Measurements from ENCODE around the gene SNN.

The SNN gene

GRCh38 chr16:11679941-11680911, 12.0 kb downstream of the SNN start:
- no peak for DNase-seq (ENCODE audit: low read depth in 3 of 3)

- DNase-seq (ENCODE audit: low read depth in 3 of 3), result no peak
These were observed 13.3 kb downstream of the SNN start for GRCh38 chr16:11681556-11681955.

GRCh38 chr16:11681976-11682654, 13.9 kb downstream of the SNN start:
- DNase-seq (ENCODE audit: low read depth in 3 of 3), result no peak

- DNase-seq (ENCODE audit: low read depth in 3 of 3), result no peak
These were observed 14.4 kb downstream of the SNN start for GRCh38 chr16:11682655-11683096.

- no peak for DNase-seq (ENCODE audit: low read depth in 3 of 3)
These were observed 14.9 kb downstream of the SNN start for GRCh38 chr16:11683145-11683544.

GRCh38 chr16:11684231-11685025, 16.2 kb downstream of the SNN start:
- DNase-seq (ENCODE audit: low read depth in 3 of 3), result no peak

GRCh38 chr16:11685844-11686618, 17.8 kb downstream of the SNN start:
- DNase-seq (ENCODE audit: low read depth in 3 of 3), result no peak

- no peak for DNase-seq (ENCODE audit: low read depth in 3 of 3)
These were observed 18.6 kb downstream of the SNN start for GRCh38 chr16:11686713-11687380.

- DNase-seq (ENCODE audit: low read depth in 3 of 3), result no peak
These were observed 19.6 kb downstream of the SNN start for GRCh38 chr16:11687601-11688519.

GRCh38 chr16:11688520-11688886, 20.2 kb downstream of the SNN start:
- no peak for DNase-seq (ENCODE audit: low read depth in 3 of 3)

- DNase-seq (ENCODE audit: low read depth in 3 of 3), result no peak
These were observed 21.0 kb downstream of the SNN start for GRCh38 chr16:11689031-11689840.

- DNase-seq (ENCODE audit: low read depth in 3 of 3), result no peak
These were observed 23.0 kb downstream of the SNN start for GRCh38 chr16:11691235-11691634.

- no peak for DNase-seq (ENCODE audit: low read depth in 3 of 3)
These were observed 23.5 kb downstream of the SNN start for GRCh38 chr16:11691771-11692170.

- no peak for DNase-seq (ENCODE audit: low read depth in 3 of 3)
These were observed 23.9 kb downstream of the SNN start for GRCh38 chr16:11692171-11692570.

- DNase-seq (ENCODE audit: low read depth in 3 of 3), result no peak
These were observed 24.4 kb downstream of the SNN start for GRCh38 chr16:11692651-11693050.

GRCh38 chr16:11696266-11697012, 28.2 kb downstream of the SNN start:
- DNase-seq (ENCODE audit: low read depth in 3 of 3), result no peak

GRCh38 chr16:11697319-11697718, 29.1 kb downstream of the SNN start:
- no peak for DNase-seq (ENCODE audit: low read depth in 3 of 3)

GRCh38 chr16:11698271-11698689, 30.0 kb downstream of the SNN start:
- DNase-seq (ENCODE audit: low read depth in 3 of 3), result no peak
